ENCODE results near the gene RAD18.

GRCh38 chr3:8888301-8888915, 74.9 kb downstream of the RAD18 start:
- TF ChIP-seq, protein P1, sequence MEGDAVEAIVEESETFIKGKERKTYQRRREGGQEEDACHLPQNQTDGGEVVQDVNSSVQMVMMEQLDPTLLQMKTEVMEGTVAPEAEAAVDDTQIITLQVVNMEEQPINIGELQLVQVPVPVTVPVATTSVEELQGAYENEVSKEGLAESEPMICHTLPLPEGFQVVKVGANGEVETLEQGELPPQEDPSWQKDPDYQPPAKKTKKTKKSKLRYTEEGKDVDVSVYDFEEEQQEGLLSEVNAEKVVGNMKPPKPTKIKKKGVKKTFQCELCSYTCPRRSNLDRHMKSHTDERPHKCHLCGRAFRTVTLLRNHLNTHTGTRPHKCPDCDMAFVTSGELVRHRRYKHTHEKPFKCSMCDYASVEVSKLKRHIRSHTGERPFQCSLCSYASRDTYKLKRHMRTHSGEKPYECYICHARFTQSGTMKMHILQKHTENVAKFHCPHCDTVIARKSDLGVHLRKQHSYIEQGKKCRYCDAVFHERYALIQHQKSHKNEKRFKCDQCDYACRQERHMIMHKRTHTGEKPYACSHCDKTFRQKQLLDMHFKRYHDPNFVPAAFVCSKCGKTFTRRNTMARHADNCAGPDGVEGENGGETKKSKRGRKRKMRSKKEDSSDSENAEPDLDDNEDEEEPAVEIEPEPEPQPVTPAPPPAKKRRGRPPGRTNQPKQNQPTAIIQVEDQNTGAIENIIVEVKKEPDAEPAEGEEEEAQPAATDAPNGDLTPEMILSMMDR (IDR thresholded peaks at IDR 0.05), result no peak
- TF ChIP-seq POLR2A (IDR thresholded peaks at IDR 0.05), result no peak
